Left kidney (tissue), 8 donors: ENCODE results near the gene RNF11. TPM values are rescaled to one million over a fixed set of nuclear protein-coding genes. Genes with fewer than 3 reads are reported as not detected.
"Not testable (repeated sequence)": the region's sequence is repeated elsewhere in the genome, so short reads cannot be mapped to it uniquely, and the experiment has no call there.

Experiments used
- DNase-seq: peaks from one replicate; pipeline ENCODE4 v3.0.0-alpha.2; 2013
- long read RNA-seq, 8 donors: transcript quantifications; one replicate each; lab custom pipeline, GENCODE V29; 2026
- polyA plus RNA-seq: library from polyadenylated mRNA; unstranded; fragments of 120-200 nt; gene quantifications from one replicate; pipeline ENCODE4 v1.2.1, GENCODE V29; 2013; ENCODE audit not compliant: insufficient read length

The RNF11 gene, protein sequence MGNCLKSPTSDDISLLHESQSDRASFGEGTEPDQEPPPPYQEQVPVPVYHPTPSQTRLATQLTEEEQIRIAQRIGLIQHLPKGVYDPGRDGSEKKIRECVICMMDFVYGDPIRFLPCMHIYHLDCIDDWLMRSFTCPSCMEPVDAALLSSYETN
- polyA plus RNA-seq: 119 TPM
- long read RNA-seq, donor 1, transcript RNF11-201 (3 exons, 3,084 nt): major isoform, 62 of 110 reads
- long read RNA-seq, donor 1, partial matches to known transcripts: 48 of 110 reads
- long read RNA-seq, donor 1, other reads (novel, unspliced or antisense): 0 of 110 reads
- long read RNA-seq, donor 2, transcript RNF11-201 (3 exons, 3,084 nt): major isoform, 52 of 52 reads
- long read RNA-seq, donor 2, partial matches to known transcripts: 0 of 52 reads
- long read RNA-seq, donor 2, other reads (novel, unspliced or antisense): 0 of 52 reads
- long read RNA-seq, donor 3, transcript RNF11-201 (3 exons, 3,084 nt): major isoform, 30 of 70 reads
- long read RNA-seq, donor 3, partial matches to known transcripts: 39 of 70 reads
- long read RNA-seq, donor 3, other reads (novel, unspliced or antisense): 0 of 70 reads
- long read RNA-seq, donor 4, partial matches to known transcripts: 10 of 10 reads
- long read RNA-seq, donor 4, other reads (novel, unspliced or antisense): 0 of 10 reads
- long read RNA-seq, donor 5, transcript RNF11-201 (3 exons, 3,084 nt): major isoform, 59 of 99 reads
- long read RNA-seq, donor 5, partial matches to known transcripts: 40 of 99 reads
- long read RNA-seq, donor 5, other reads (novel, unspliced or antisense): 0 of 99 reads
- long read RNA-seq, donor 6, transcript RNF11-201 (3 exons, 3,084 nt): major isoform, 54 of 64 reads
- long read RNA-seq, donor 6, partial matches to known transcripts: 10 of 64 reads
- long read RNA-seq, donor 6, other reads (novel, unspliced or antisense): 0 of 64 reads
- long read RNA-seq, donor 7, transcript RNF11-201 (3 exons, 3,084 nt): major isoform, 70 of 115 reads
- long read RNA-seq, donor 7, partial matches to known transcripts: 44 of 115 reads
- long read RNA-seq, donor 7, other reads (novel, unspliced or antisense): 0 of 115 reads
- long read RNA-seq, donor 8, transcript RNF11-201 (3 exons, 3,084 nt): major isoform, 23 of 31 reads
- long read RNA-seq, donor 8, partial matches to known transcripts: 8 of 31 reads
- long read RNA-seq, donor 8, other reads (novel, unspliced or antisense): 0 of 31 reads

DNA sequence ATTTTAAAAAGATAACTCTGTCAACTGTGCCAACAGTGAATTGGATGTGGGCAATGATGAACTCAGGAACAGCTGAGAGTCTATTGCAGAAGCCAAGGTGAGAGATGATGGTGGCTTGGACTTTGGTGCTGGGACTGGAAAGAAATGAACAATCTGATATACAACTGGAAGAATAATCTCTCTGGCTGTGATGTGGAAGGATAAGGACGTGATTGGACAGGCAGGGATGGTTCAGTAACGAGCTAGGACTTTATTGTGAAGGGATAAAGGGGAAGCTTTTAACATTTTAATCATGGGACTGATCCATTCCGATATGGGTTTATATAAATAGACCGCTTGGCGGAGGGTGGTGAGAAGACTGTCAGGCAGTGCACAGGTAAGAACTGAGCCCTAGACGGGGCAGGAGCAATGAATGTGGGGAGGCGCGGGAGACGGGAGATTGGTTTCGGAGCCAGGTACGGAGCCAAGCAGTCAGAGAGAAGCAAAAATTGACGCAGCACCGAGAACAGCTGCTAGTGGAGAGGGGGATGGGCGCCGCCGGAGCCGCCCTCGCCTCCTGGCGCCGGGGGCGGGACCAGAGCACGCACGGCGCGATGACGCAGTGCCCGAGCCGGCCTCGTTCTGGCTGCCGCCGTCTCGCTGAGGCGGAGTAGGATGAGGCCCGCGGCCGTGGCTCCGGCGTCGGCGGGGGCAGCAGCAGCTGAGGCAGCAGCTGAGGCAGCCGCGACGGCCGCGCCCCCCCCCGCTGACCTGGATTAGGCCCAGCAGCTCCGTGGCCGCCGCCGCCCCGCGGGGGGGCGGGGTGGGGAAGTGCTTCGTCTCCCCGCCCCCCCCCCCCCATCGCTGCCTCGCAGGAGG lies at the start of gene RNF11:
TSS of gene RNF11 (plus strand) at position 601 of the 858 bp plus-strand sequence. CDS start 484 bp downstream, outside the sequence.
- peak; percentile 87 for DNase-seq

DNA sequence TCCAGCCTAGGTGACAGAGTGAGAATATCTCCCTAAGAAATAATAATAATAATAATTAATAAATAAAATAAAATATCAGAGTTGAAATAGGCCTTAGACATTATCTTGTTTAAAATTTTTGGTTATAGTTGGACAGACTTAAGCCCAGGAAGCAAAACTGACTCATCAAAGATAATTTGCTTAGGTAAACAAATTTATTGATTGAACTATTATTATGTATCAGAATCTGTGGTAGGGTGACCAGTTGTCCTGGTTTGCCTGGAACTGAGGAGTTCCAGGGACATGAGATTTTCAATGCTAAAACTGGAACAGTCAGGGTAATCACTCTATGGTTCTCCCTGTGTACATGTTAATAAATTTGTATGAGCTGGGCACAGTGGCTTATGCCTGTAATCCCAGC lies 47.8 kb upstream of the RNF11 start:
- no peak for DNase-seq

DNA sequence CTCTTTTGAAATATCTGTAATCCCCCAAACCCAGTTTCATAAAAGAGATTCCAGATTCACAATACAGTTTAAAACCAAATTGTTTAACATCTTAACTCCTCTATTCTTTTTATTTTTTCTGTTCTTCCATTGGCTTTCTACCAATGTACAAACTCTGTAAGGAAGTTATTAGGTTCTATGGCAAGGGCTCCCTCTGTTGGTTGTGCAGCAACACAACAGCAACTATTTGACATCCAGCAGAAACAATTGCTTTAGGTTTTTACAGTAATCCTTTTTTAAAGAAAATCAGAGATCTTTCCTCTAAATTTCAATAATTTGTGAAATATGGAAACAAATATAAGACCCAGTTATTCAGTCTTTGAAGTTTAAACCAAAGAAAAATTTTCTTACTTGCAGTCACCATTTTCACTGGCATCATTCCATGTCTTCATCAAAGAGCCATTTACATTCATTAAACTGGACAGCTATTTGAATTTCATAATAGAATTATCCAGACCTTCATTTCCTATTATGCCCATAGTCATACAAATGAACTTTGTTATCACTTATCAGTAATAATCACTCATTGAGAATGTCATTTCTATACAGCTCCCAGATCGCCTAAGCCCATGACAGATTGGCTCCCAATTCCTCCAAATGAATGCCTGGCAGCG lies 46.5 kb upstream of the RNF11 start:
- peak; percentile 63 for DNase-seq

GRCh38 chr1:51190961-51191360 lies 45.1 kb upstream of the RNF11 start:
- DNase-seq: no peak

GRCh38 chr1:51192213-51192843 lies 43.7 kb upstream of the RNF11 start:
- DNase-seq: peak; percentile 72

- DNase-seq: no peak
Observed at GRCh38 chr1:51193564-51193963, 42.5 kb upstream of the RNF11 start.

DNA sequence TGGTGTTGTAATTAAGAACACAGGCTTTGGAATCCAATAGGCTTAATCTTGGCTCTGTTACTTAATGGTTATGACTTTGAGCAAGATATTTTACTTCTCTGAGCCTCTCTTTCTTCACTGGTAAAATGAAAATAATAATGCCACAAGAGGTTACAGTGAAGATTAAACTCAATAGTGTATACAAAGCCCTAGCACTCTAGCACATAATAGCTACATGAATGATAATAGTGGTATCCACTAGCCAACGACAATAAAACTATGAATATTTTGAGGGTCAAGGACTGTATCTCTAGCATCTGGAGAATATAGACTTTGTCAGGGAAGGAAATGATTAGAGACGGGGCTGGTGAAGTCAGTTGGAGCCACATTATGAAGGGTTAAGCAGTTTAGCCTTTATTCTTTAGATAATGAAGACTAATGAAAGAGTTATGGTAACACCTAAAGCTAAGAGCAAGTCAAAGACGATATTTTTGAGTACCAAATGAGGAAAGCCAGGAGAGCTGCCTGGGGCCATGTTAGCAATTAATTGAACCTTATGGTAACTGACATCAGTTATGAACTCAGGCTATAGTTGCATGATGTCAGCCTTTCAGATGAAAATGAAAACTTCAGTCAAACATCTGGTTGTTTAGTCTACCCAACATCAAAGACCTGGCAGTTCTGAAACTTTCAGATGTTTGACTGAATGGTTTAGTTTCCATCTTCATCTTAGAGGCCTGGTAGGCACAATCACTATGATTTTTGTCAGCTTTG lies 32.8 kb upstream of the RNF11 start:
- no peak for DNase-seq

GRCh38 chr1:51203874-51204245 lies 32.2 kb upstream of the RNF11 start:
- no peak for DNase-seq

GRCh38 chr1:51210055-51210454 lies 26.0 kb upstream of the RNF11 start:
- DNase-seq: no peak

GRCh38 chr1:51210676-51211075 lies 25.4 kb upstream of the RNF11 start:
- no peak for DNase-seq

DNA sequence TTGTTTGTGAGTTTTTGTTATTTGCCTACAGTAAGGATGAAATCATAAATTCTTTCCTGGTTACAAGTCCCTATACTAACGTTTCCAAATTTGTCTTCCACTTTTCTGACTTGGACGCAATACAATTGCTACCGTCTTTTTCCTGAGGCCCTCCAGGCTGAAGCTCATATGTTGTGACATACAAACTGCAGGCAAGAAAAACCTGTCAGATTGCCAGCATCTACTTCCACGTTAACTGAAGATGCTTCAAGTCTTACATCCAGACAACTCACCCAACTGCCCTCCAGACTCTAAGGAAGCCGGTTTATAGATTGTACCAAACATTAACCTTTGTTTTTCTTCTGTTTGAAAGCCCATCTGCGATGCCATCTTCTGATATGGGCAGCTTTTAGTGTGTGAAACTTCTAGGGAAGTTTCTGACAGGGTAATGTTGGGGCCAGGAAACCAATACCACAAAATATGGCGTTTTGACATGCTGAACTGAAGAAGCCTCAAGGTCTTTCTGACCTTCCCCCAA lies 21.4 kb upstream of the RNF11 start:
- no peak for DNase-seq

- DNase-seq: no peak
Observed at GRCh38 chr1:51215169-51215568, 20.9 kb upstream of the RNF11 start.

DNA sequence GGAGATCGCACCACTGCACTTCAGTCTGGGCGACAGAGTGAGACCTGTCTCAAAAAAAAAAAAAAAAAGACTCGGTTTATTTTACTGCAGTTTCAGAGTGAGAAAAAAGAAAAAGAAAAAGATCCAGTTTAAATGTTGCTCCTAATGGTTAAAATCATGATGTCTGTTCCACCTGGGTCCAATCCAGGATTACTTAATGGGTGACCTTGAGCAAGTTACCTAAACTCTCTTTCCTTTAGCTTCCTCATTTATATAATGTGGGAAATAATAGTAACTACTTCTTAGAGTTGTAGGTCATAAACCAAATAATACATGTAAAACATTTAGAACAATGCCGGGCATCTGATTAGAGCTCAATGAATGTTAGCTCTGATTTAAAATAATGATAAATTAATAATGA lies 19.4 kb upstream of the RNF11 start:
- DNase-seq: no peak

DNA sequence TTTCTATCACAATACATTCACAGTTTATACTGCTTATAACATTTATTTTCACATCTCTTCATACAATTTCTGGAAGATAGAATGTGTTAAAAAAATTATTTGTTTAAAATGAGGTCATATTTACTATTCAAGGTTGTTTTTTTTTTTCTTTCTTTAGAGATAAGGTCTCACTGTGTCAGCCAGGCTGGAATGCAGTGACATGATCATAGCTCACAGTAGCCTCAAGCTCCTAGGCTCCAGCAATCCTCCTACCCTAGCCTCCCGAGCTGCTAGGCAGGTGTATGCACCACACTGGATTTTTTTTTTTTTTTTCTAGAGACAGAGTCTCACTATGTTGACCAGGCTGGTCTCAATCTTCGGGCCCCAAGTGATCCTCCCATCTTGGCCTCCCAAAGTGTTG lies 19.0 kb upstream of the RNF11 start:
- no peak for DNase-seq

DNA sequence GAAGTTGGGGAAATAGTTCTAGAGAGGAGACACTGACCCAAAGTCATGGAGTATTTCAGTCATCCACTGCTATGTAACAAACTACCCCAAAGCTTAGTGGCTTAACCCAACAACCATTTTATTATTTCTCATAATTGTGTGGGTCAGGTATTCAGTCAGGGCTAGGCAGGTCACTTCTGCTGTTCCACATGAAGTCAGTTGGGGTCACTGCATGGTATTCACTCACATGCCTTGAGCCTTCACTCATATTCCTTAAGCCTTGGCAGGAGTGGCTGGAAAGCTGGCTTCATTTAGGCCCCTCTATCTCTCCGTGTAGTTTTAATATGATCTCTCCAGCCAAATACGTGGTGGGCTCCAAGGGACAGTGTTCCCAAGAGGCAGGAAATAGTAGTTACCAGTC lies 17.5 kb upstream of the RNF11 start:
- no peak for DNase-seq

DNA sequence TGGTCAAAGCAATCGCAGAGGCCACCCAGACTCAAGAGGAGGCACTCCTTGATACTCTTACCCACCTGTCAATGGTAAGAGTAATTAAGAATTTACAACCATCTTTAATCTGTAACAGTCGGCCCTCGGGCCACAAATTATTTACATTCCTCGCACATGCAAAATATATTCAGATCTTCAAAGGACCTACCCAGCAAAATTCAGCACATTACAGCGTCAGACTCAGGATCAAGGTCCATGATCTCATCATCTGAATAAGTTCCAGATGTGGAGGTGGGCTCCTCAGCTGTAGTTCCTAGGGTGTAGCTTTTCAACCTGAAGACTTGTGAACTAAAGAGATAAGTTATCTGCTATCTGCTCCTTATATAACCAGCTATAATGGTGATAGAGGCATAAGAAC lies 17.1 kb upstream of the RNF11 start:
- no peak for DNase-seq

DNA sequence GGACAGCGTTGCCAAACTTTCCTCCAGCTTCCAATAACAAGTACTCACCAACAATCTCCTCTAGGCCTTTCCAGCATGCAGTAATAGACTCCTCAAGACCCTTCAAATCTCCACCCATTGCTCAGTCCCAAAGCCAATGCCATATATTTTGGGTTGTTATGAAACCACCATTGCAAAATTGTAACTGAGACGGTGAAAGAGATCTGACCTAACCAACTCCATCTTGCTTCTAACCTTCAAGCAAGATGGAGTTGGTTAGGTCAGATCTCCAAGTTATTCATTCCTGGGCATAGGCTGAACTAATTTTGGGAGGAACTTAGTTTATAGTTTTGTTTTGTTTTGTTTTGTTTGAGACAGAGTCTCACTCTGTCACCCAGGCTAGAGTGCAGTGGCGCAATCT lies 14.5 kb upstream of the RNF11 start:
- not testable (repeated sequence) for DNase-seq

DNA sequence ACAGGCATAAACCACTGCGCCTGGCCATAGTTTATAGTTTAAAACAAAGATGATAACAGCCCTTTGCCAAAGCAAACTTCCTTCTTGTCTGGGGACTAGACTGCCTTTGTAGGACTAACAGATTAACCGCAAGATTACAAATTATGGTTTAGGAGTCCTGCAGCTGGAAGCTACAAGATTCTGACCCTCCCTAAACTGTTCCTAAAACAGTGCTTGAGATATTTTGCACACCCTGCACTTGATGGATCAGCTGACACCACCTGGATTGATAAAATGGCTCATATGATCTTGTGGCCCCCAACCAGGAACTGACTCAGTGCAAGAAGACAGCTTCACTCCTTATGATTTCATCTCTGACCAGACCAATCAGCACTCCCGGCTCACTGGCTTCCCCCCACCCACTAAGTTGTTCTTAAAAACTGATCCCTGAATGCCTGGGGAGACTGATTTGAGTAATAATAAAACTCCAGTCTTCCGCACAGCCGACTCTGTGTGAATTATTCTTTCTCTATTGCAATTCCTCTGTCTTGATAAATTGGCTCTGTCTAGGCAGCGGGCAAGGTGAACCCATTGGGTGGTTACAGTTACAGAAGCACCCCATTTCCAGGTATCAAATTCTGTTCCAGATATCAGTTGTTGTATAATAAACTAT lies 13.8 kb upstream of the RNF11 start:
- DNase-seq: no peak

DNA sequence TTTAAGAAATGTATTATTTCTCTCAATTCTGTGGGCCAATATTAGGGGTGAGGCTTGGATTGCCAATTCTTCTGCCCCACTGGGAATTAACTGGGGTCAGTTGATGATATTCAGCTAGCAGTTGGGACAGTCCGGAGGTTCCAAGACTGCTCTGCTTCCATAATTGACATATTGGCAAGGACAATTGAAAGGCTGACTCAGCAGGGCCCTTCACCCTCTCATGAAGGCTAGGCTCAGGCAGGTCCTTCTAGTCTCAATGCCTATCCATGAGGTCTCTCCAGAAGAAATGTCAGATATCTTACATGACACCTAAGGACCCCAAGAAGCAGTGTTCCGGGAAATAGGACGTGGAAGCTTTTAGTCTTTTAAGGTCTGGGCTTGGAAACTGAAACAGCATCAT lies 13.3 kb upstream of the RNF11 start:
- DNase-seq: no peak
